Measurements from ENCODE around the gene ICAM2. TPM values are rescaled to one million over a fixed set of nuclear protein-coding genes. Genes with fewer than 3 reads are reported as not detected.
A peak's percentile ranks its signal among the peaks of the same experiment; 100 is the strongest.

The ICAM2 gene
- 10 to 100 TPM in 3 of 4 donors, 1 to 10 TPM in 1; 7.2 to 71.1 (median 36.7) TPM for total RNA-seq

GRCh38 chr17:64020056-64020766 is at the start of gene ICAM2:
TSS of gene ICAM2 (minus strand) at chr17:64020633. CDS start at chr17:64006691, 13,942 bp downstream.
- Histone ChIP-seq H3K4me3 (peak within 1 kb of the TSS; percentile 9 to 48), H3K9me3 (no peaks in the 10 kb centered on the region), H3K27me3 (no peaks in the 10 kb centered on the region), H3K4me1 (no peaks in the 10 kb centered on the region), H3K36me3 (no peaks in the 10 kb centered on the region), H3K27ac (peak within 1 kb of the TSS in 3 of 4 donors; percentile 65 to 80 (median 74))
- 28 to 36% methylated on average over 14 to 22 of the region's 23 CpGs for WGBS, 2 donors (ENCODE audit: low coverage in 1 of 2)
- TF ChIP-seq POLR2AphosphoS5 (IDR thresholded peaks at IDR 0.05): no peak
- peak in 1 of 4 experiments; percentile 16 for TF ChIP-seq CTCF (IDR thresholded peaks at IDR 0.05)
- ATAC-seq: peak; percentile 82

- ATAC-seq: no peak
- 97 to 100% methylated on average over 3 of the region's 3 CpGs for whole genome bisulfite sequencing, 2 donors (ENCODE audit: low coverage in 1 of 2)
- Histone ChIP-seq H3K27ac (no peak overlapping the region), H3K4me3 (no peak overlapping the region), H3K36me3 (peaks cover 0 to 91% of the 10 kb centered on the region in 2 donors), H3K9me3 (peaks cover 0 to 21% (median 2%) of the 10 kb centered on the region in 3 donors), H3K27me3 (no peaks in the 10 kb centered on the region), H3K4me1 (peaks cover 0 to 13% (median 2%) of the 10 kb centered on the region in 3 donors)
- TF ChIP-seq EP300 (IDR thresholded peaks at IDR 0.05) (no peak), POLR2AphosphoS5 (IDR thresholded peaks at IDR 0.05) (no peak), POLR2A (IDR thresholded peaks at IDR 0.05) (no peak), CTCF (IDR thresholded peaks at IDR 0.05) (no peak)
Observed at GRCh38 chr17:64070213-64070612, 49.8 kb upstream of the ICAM2 start.

- Histone ChIP-seq H3K4me1 (peaks cover 0 to 5% (median 0%) of the 10 kb centered on the region in 3 donors), H3K4me3 (no peak overlapping the region), H3K27ac (no peak overlapping the region), H3K9me3 (peaks cover 0 to 21% (median 2%) of the 10 kb centered on the region in 3 donors), H3K36me3 (peaks cover 0 to 93% of the 10 kb centered on the region in 2 donors), H3K27me3 (no peaks in the 10 kb centered on the region)
- whole genome bisulfite sequencing, 2 donors (ENCODE audit: low coverage in 1 of 2): 86% methylated on average over 1 of the region's 1 CpG
- ATAC-seq: no peak
- TF ChIP-seq POLR2AphosphoS5 (IDR thresholded peaks at IDR 0.05): no peak
- no peak for TF ChIP-seq EP300 (IDR thresholded peaks at IDR 0.05)
- no peak for TF ChIP-seq POLR2A (IDR thresholded peaks at IDR 0.05)
- TF ChIP-seq CTCF (IDR thresholded peaks at IDR 0.05): no peak
Observed at GRCh38 chr17:64069143-64069542, 48.7 kb upstream of the ICAM2 start.

GRCh38 chr17:64067657-64068056 is 47.2 kb upstream of the ICAM2 start:
- H3K36me3 ChIP-seq: peaks cover 0 to 99% of the 10 kb centered on the region in 2 donors
- H3K4me3 ChIP-seq: no peak overlapping the region
- H3K4me1 ChIP-seq: no peaks in the 10 kb centered on the region
- WGBS, 2 donors (ENCODE audit: low coverage in 1 of 2): 74 to 93% methylated on average over 3 of the region's 3 CpGs
- TF ChIP-seq POLR2AphosphoS5 (IDR thresholded peaks at IDR 0.05) (no peak), CTCF (IDR thresholded peaks at IDR 0.05) (no peak), POLR2A (IDR thresholded peaks at IDR 0.05) (no peak), EP300 (IDR thresholded peaks at IDR 0.05) (no peak)
- H3K27ac ChIP-seq: no peak overlapping the region
- no peak for ATAC-seq
- H3K9me3 ChIP-seq: peaks cover 0 to 21% (median 2%) of the 10 kb centered on the region in 3 donors
- no peaks in the 10 kb centered on the region for H3K27me3 ChIP-seq

- Histone ChIP-seq H3K4me3 (no peak overlapping the region), H3K4me1 (no peaks in the 10 kb centered on the region), H3K27me3 (no peaks in the 10 kb centered on the region), H3K36me3 (peaks cover 0 to 97% of the 10 kb centered on the region in 2 donors), H3K9me3 (peaks cover 0 to 21% (median 2%) of the 10 kb centered on the region in 3 donors), H3K27ac (no peak overlapping the region)
- ATAC-seq: no peak
- 85 to 98% methylated on average over 2 to 7 of the region's 7 CpGs for WGBS, 2 donors (ENCODE audit: low coverage in 1 of 2)
- TF ChIP-seq POLR2A (IDR thresholded peaks at IDR 0.05): no peak
- no peak for TF ChIP-seq EP300 (IDR thresholded peaks at IDR 0.05)
- no peak for TF ChIP-seq CTCF (IDR thresholded peaks at IDR 0.05)
- no peak for TF ChIP-seq POLR2AphosphoS5 (IDR thresholded peaks at IDR 0.05)
Observed at GRCh38 chr17:64066716-64067115, 46.3 kb upstream of the ICAM2 start.

Measured in gastroesophageal sphincter (tissue), 4 donors.